ENCODE measurements around the gene SPINK5.

The SPINK5 gene

DNA sequence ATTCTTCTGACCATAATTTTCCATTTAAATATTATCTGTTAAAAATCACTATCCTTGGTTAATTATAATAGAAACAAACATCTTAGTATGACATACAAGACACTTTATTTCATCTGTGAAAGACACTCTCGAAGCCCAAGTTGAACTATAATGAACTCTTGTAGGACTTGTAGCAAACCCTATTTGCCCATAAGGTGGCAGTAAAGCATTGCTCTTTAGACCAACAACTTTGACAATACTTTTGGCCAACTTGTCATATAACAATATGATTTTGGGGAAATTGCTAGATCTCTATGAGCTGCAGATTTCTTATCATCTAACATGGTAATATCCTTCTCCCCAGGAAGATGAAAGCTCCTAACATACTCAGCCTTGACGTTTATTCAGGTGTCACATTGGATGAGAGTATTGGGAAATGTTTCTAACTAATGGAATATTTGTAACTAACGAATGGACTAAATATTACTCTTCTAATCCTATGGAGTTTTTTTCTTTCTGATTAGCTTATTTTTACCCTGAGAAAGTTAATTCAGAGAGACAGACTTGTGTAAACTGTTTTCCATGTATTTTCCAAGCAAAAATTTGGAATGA, 115.5 kb downstream of the SPINK5 start:
- no peak for DNase-seq

DNA sequence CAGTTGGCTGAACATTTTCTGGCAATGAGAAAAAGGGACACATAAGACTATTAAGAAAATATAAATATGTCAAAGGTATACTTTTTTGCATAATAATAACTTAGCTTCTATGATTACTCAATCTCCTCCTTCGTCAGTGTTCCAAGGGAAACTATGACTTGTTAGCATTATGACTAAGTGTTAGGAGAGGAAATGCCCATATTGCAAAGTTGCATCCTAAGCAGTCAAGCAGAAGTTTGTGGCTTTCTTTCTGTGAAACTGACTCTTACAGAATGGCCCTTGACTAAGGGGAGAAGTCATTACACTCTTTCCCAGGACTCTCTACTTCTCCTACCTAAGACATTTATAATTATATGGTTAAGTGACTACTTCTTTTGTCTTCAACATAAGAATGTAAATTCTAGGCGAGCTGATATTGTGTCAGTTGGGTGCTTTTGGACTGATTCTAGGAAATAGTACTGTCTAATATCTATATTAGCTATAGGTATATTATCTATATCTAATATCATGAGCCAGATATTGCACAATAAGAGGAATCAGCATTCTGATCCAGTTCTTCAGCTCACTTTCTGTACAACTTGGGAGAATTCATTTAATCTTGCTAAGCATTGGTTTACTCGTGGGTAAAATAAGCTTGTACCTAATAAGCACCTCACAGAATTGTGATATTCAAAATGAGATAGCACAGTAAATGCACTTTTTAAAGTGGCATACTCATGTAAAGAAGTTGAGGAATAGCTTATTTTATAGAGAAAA, 122.6 kb downstream of the SPINK5 start:
- no peak for DNase-seq
